Suprapubic skin (tissue), 4 donors: ENCODE measurements around the gene SYNDIG1.

ENCODE experiments used
- CTCF ChIP-seq, 2 donors: fragments of 200-600 bp in 1 of 2; fragments of 450-650 bp in 1 of 2; sonication (generic) in 1 of 2; IDR thresholded peaks; one replicate each; pipeline ENCODE4 v1.5.1; 2016 to 2019; ENCODE audit warnings: antibody characterized with exemption in 2 of 2, mild to moderate bottlenecking in 1 of 2, moderate library complexity in 1 of 2
- POLR2A ChIP-seq, 2 donors: fragments of 450-650 bp; IDR thresholded peaks; one replicate each; pipeline ENCODE4 v1.6.1; 2017; ENCODE audit warnings: antibody characterized with exemption in 2 of 2, mild to moderate bottlenecking in 2 of 2, moderate library complexity in 2 of 2
- POLR2AphosphoS5 ChIP-seq, 3 donors: sonication (generic); formaldehyde crosslinking; IDR thresholded peaks; one replicate each; pipeline ENCODE4 v1.6.1; 2017; ENCODE audit warnings: antibody characterized with exemption in 3 of 3

GRCh38 chr20:24503352-24503931 lies 34.0 kb downstream of the SYNDIG1 start:
- TF ChIP-seq CTCF (IDR thresholded peaks at IDR 0.05) (no peak), POLR2A (IDR thresholded peaks at IDR 0.05) (no peak), POLR2AphosphoS5 (IDR thresholded peaks at IDR 0.05) (no peak)
